Liver (tissue), 9 donors: ENCODE measurements around the gene EGFLAM. TPM values are rescaled to one million over a fixed set of nuclear protein-coding genes. Genes with fewer than 3 reads are reported as not detected.

Experiments
- DNase-seq: peaks from one replicate; pipeline ENCODE4 v3.0.0-alpha.2; 2017; ENCODE audit warnings: low spot score
- H3K27ac ChIP-seq, 2 donors: one replicate each; pipeline ENCODE4 v1.7.0; 2013; ENCODE audit warnings: inconsistent platforms in 2 of 2, low read length in 2 of 2, control low read depth in 1 of 2, low read depth in 1 of 2, mild to moderate bottlenecking in 1 of 2
- H3K27me3 ChIP-seq, 4 donors: one replicate each; pipeline versions ENCODE4 v1.6.1 to v1.7.0; 2013; ENCODE audit warnings: low read length in 3 of 4, inconsistent platforms in 1 of 4, mild to moderate bottlenecking in 1 of 4, moderate library complexity in 1 of 4; ENCODE audit not compliant: control insufficient read depth in 4 of 4, insufficient read depth in 4 of 4
- H3K36me3 ChIP-seq, 4 donors: one replicate each; pipeline versions ENCODE4 v1.6.1 to v1.7.0; 2013; ENCODE audit warnings: low read length in 3 of 4, mild to moderate bottlenecking in 3 of 4, low read depth in 1 of 4, moderate library complexity in 1 of 4; ENCODE audit not compliant: control insufficient read depth in 4 of 4, insufficient read depth in 3 of 4
- H3K4me1 ChIP-seq, 4 donors: one replicate each; pipeline versions ENCODE4 v1.6.1 to v1.7.0; 2013; ENCODE audit warnings: low read length in 3 of 4, mild to moderate bottlenecking in 3 of 4, moderate library complexity in 1 of 4; ENCODE audit not compliant: control insufficient read depth in 4 of 4, insufficient read depth in 4 of 4
- H3K4me3 ChIP-seq, 3 donors: one replicate each; pipeline versions ENCODE4 v1.6.1 to v1.7.0; 2013; ENCODE audit warnings: low read length in 3 of 3, control low read depth in 1 of 3, low read depth in 1 of 3, mild to moderate bottlenecking in 1 of 3
- H3K9ac ChIP-seq, 2 donors: one replicate each; pipeline ENCODE4 v1.7.0; 2013; ENCODE audit warnings: low read length in 2 of 2, mild to moderate bottlenecking in 2 of 2, moderate library complexity in 2 of 2, control low read depth in 1 of 2, low read depth in 1 of 2
- H3K9me3 ChIP-seq, 4 donors: one replicate each; pipeline versions ENCODE4 v1.6.1 to v1.7.0; 2013; ENCODE audit warnings: low read length in 3 of 4; ENCODE audit not compliant: control insufficient read depth in 4 of 4
- EGR1 ChIP-seq, 2 donors: IDR thresholded peaks; 2 replicates each; pipeline ENCODE4 v1.6.1; 2016 to 2018; ENCODE audit warnings: antibody characterized with exemption in 2 of 2, low read depth in 2 of 2
- FOXA1 ChIP-seq: IDR thresholded peaks from 2 replicates; pipeline ENCODE4 v1.6.1; 2016; ENCODE audit warnings: antibody characterized with exemption
- FOXA2 ChIP-seq: IDR thresholded peaks from 2 replicates; pipeline ENCODE4 v1.6.1; 2016; ENCODE audit warnings: antibody characterized with exemption
- GABPA ChIP-seq, 2 donors: IDR thresholded peaks in 1 of 2; conservative IDR thresholded peaks in 1 of 2; 2 replicates each; pipeline ENCODE4 v1.6.1; 2016; ENCODE audit warnings: antibody characterized with exemption in 2 of 2, mild to moderate bottlenecking in 1 of 2, moderate library complexity in 1 of 2
- HNF4A ChIP-seq, 2 donors: conservative IDR thresholded peaks; 2 replicates each; pipeline ENCODE4 v1.6.1; 2016; ENCODE audit warnings: antibody characterized with exemption in 2 of 2, mild to moderate bottlenecking in 2 of 2
- HNF4G ChIP-seq: IDR thresholded peaks from 2 replicates; pipeline ENCODE4 v1.6.1; 2016; ENCODE audit warnings: antibody characterized with exemption
- JUND ChIP-seq, 2 donors: IDR thresholded peaks; 2 replicates each; pipeline ENCODE4 v1.6.1; 2016; ENCODE audit warnings: antibody characterized with exemption in 2 of 2
- NR2F2 ChIP-seq: IDR thresholded peaks from 2 replicates; pipeline ENCODE4 v1.6.1; 2016; ENCODE audit warnings: antibody characterized with exemption
- RAD21 ChIP-seq, 2 donors: IDR thresholded peaks; 2 replicates each; pipeline ENCODE4 v1.6.1; 2016; ENCODE audit warnings: antibody characterized with exemption in 2 of 2, mild to moderate bottlenecking in 2 of 2
- RXRA ChIP-seq, 2 donors: IDR thresholded peaks; 2 replicates each; pipeline ENCODE4 v1.6.1; 2017 to 2018; ENCODE audit warnings: antibody characterized with exemption in 2 of 2, mild to moderate bottlenecking in 1 of 2
- SP1 ChIP-seq: IDR thresholded peaks from 2 replicates; pipeline ENCODE4 v1.6.1; 2018; ENCODE audit warnings: antibody characterized with exemption, mild to moderate bottlenecking
- TAF1 ChIP-seq: conservative IDR thresholded peaks from 2 replicates; pipeline ENCODE4 v1.6.1; 2016; ENCODE audit warnings: antibody characterized with exemption, mild to moderate bottlenecking
- YY1 ChIP-seq: IDR thresholded peaks from 2 replicates; pipeline ENCODE4 v1.6.1; 2016; ENCODE audit warnings: antibody characterized with exemption, mild to moderate bottlenecking
- WGBS: extraction: QIAGEN DNeasy Blood & Tissue Kit; methylation state at CpG from one replicate; pipeline ENCODE4 v1.1.7; 2013; 5-methylcytosine and 5-hydroxymethylcytosine counted together
- polyA plus RNA-seq, 2 donors: library from polyadenylated mRNA; stranded (reverse) in 1 of 2; unstranded in 1 of 2; fragments of 200-250 nt in 1 of 2; fragments of >200 nt in 1 of 2; fragmentation: Nextera tagmentation in 1 of 2; extraction: Ambion mirVana in 1 of 2; gene quantifications; one replicate each; pipeline versions ENCODE4 v1.2.1 to v1.2.3, GENCODE V29; 2013 to 2015
- total RNA-seq, 2 donors: library from RNA; depleted of rRNA; stranded (reverse); fragments of >200 nt; gene quantifications; one replicate each; pipeline ENCODE4 v1.2.3, GENCODE V29; 2014
- TF ChIP-seq, protein P1 (sequence below): IDR thresholded peaks from 2 replicates; pipeline ENCODE4 v1.6.1; 2016; ENCODE audit warnings: antibody characterized with exemption
- TF ChIP-seq, protein P2 (sequence below): IDR thresholded peaks from 2 replicates; pipeline ENCODE4 v1.6.1; 2016; ENCODE audit warnings: antibody characterized with exemption, mild to moderate bottlenecking
- TF ChIP-seq, protein P3 (sequence below): IDR thresholded peaks from 2 replicates; pipeline ENCODE4 v1.6.1; 2016; ENCODE audit warnings: antibody characterized with exemption
- TF ChIP-seq, protein P4 (sequence below): fragments of 150-350 bp; IDR thresholded peaks from 2 replicates; pipeline ENCODE4 v1.5.1; 2017; ENCODE audit warnings: improper control_type of control experiment, low read depth, low read length; ENCODE audit not compliant: missing input control
- TF ChIP-seq, protein P5 (sequence below): IDR thresholded peaks from 2 replicates; pipeline ENCODE4 v1.6.1; 2016; ENCODE audit warnings: antibody characterized with exemption
- donor health status: healthy.
- donor health status: healthy.
- donor health status: healthy.
- donor health status: healthy.
- donor health status: healthy.

The EGFLAM gene
- total and polyA plus RNA-seq, 4 donors: 1.1 to 4.9 (median 1.9) TPM

DNA sequence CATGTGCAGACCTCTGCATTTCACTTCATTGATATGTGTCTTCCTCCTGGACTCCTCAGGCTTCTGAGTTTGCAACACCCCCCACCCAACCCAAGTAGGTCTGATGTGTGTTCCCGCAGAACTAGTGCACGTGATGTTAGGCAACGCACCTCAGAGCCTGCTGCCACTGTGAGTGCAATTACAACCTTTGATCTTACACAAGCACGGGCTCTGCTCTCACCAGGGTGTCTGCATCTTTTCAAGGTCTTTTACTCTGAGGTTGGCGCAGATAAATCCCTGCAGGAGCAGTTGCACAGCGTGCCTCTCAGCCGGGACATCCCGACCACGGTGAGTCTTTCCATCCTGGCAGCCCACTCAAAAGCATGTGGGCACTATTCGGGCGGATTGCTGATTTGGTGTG lies 80.1 kb downstream of the EGFLAM start:
- peak; percentile 38 for DNase-seq
- Histone ChIP-seq H3K4me3 (no peak overlapping the region), H3K27ac (no peak overlapping the region), H3K9ac (no peak overlapping the region), H3K36me3 (no peaks in the 10 kb centered on the region), H3K9me3 (no peaks in the 10 kb centered on the region), H3K4me1 (no peaks in the 10 kb centered on the region), H3K27me3 (peaks cover 0 to 8% (median 5%) of the 10 kb centered on the region in 4 donors)
- 33% methylated on average over 11 of the region's 11 CpGs for WGBS
- TF ChIP-seq HNF4A (conservative IDR thresholded peaks at IDR 0.05) (peak in 1 of 2 donors; percentile 35), FOXA2 (no peak), NR2F2 (no peak)
- TF ChIP-seq, protein P1, sequence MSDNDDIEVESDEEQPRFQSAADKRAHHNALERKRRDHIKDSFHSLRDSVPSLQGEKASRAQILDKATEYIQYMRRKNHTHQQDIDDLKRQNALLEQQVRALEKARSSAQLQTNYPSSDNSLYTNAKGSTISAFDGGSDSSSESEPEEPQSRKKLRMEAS: no peak

DNA sequence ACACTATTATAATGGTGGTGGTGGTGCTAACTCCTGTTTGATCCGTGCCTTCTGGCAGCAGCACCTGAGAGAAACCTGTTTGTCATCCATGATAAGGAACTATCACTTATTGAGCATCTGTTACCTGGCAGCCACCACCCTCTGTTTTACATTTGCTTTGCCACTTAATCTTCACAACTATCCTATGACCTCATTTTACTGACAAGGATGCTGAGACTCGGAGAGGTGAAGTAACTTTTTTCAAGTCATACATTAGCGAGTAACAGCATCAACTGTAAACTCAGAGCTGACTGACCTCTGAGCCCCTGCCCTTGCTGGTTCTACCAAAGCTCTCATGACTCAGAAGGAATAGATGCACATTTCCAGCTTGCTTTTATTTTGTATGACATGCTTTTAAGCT lies 81.1 kb downstream of the EGFLAM start:
- Histone ChIP-seq H3K36me3 (no peaks in the 10 kb centered on the region), H3K9me3 (no peaks in the 10 kb centered on the region), H3K27me3 (peaks cover 0 to 8% (median 5%) of the 10 kb centered on the region in 4 donors), H3K27ac (no peak overlapping the region), H3K4me1 (no peaks in the 10 kb centered on the region), H3K9ac (no peak overlapping the region), H3K4me3 (no peak overlapping the region)
- TF ChIP-seq SP1 (no peak), JUND (IDR thresholded peaks at IDR 0.05) (no peak), RXRA (IDR thresholded peaks at IDR 0.05) (no peak), YY1 (no peak), TAF1 (no peak), HNF4A (conservative IDR thresholded peaks at IDR 0.05) (no peak), HNF4G (no peak), NR2F2 (no peak), RAD21 (IDR thresholded peaks at IDR 0.05) (no peak), EGR1 (IDR thresholded peaks at IDR 0.05; ENCODE audit: low read depth in 2 of 2) (no peak), FOXA1 (no peak), GABPA (IDR thresholded peaks at IDR 0.05 in 1 of 2, conservative IDR thresholded peaks at IDR 0.05 in 1 of 2) (no peak), FOXA2 (no peak)
- TF ChIP-seq, protein P2, sequence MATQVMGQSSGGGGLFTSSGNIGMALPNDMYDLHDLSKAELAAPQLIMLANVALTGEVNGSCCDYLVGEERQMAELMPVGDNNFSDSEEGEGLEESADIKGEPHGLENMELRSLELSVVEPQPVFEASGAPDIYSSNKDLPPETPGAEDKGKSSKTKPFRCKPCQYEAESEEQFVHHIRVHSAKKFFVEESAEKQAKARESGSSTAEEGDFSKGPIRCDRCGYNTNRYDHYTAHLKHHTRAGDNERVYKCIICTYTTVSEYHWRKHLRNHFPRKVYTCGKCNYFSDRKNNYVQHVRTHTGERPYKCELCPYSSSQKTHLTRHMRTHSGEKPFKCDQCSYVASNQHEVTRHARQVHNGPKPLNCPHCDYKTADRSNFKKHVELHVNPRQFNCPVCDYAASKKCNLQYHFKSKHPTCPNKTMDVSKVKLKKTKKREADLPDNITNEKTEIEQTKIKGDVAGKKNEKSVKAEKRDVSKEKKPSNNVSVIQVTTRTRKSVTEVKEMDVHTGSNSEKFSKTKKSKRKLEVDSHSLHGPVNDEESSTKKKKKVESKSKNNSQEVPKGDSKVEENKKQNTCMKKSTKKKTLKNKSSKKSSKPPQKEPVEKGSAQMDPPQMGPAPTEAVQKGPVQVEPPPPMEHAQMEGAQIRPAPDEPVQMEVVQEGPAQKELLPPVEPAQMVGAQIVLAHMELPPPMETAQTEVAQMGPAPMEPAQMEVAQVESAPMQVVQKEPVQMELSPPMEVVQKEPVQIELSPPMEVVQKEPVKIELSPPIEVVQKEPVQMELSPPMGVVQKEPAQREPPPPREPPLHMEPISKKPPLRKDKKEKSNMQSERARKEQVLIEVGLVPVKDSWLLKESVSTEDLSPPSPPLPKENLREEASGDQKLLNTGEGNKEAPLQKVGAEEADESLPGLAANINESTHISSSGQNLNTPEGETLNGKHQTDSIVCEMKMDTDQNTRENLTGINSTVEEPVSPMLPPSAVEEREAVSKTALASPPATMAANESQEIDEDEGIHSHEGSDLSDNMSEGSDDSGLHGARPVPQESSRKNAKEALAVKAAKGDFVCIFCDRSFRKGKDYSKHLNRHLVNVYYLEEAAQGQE: no peak
- TF ChIP-seq, protein P1: no peak
- TF ChIP-seq, protein P3, sequence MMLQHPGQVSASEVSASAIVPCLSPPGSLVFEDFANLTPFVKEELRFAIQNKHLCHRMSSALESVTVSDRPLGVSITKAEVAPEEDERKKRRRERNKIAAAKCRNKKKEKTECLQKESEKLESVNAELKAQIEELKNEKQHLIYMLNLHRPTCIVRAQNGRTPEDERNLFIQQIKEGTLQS: no peak
- TF ChIP-seq, protein P4, sequence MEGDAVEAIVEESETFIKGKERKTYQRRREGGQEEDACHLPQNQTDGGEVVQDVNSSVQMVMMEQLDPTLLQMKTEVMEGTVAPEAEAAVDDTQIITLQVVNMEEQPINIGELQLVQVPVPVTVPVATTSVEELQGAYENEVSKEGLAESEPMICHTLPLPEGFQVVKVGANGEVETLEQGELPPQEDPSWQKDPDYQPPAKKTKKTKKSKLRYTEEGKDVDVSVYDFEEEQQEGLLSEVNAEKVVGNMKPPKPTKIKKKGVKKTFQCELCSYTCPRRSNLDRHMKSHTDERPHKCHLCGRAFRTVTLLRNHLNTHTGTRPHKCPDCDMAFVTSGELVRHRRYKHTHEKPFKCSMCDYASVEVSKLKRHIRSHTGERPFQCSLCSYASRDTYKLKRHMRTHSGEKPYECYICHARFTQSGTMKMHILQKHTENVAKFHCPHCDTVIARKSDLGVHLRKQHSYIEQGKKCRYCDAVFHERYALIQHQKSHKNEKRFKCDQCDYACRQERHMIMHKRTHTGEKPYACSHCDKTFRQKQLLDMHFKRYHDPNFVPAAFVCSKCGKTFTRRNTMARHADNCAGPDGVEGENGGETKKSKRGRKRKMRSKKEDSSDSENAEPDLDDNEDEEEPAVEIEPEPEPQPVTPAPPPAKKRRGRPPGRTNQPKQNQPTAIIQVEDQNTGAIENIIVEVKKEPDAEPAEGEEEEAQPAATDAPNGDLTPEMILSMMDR: no peak
- TF ChIP-seq, protein P5, sequence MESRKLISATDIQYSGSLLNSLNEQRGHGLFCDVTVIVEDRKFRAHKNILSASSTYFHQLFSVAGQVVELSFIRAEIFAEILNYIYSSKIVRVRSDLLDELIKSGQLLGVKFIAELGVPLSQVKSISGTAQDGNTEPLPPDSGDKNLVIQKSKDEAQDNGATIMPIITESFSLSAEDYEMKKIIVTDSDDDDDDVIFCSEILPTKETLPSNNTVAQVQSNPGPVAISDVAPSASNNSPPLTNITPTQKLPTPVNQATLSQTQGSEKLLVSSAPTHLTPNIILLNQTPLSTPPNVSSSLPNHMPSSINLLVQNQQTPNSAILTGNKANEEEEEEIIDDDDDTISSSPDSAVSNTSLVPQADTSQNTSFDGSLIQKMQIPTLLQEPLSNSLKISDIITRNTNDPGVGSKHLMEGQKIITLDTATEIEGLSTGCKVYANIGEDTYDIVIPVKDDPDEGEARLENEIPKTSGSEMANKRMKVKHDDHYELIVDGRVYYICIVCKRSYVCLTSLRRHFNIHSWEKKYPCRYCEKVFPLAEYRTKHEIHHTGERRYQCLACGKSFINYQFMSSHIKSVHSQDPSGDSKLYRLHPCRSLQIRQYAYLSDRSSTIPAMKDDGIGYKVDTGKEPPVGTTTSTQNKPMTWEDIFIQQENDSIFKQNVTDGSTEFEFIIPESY: no peak
- WGBS: 49% methylated on average over 3 of the region's 3 CpGs
- no peak for DNase-seq
